PC-3 (cell line): ENCODE measurements around the gene ATP8A1. TPM values are rescaled to one million over a fixed set of nuclear protein-coding genes. Genes with fewer than 3 reads are reported as not detected.

Experiments
- ATAC-seq: fragments of 200-7000 bp; cut with Tn5 transposase; 2 replicates; pipeline ENCODE4 v1.9.1; 2020; ENCODE audit warnings: mild to moderate bottlenecking, moderate library complexity
- BruUV-seq: library from RNA; stranded (reverse); fragments of 400-500 nt; replicated peaks from 2 replicates; lab custom pipeline; 2021; lab: Mats Ljungman, UMichigan
- CTCF ChIA-PET: fragments of 300-600 bp; sonication (Branson Sonifier 250); formaldehyde crosslinking; loops from one replicate; lab custom pipeline; 2022; ENCODE audit warnings: antibody characterized with exemption; lab: Charles Lee
- POLR2A ChIA-PET: fragments of 300-600 bp; sonication (Branson Sonifier 250); formaldehyde crosslinking; loops from one replicate; lab custom pipeline; 2022; ENCODE audit warnings: antibody characterized with exemption; ENCODE audit not compliant: unreplicated experiment; lab: Charles Lee
- DNase-seq: peaks from one replicate; pipeline ENCODE4 v3.0.0-alpha.2; 2015
- H2AFZ ChIP-seq: fragments of 300-600 bp; sonication (generic); 2 replicates; pipeline ENCODE4 v1.6.0; 2016; ENCODE audit warnings: antibody characterized with exemption, low read length
- H3F3A ChIP-seq: fragments of 300-600 bp; sonication (generic); one replicate; pipeline ENCODE4 v1.6.0; 2017; ENCODE audit warnings: antibody characterized with exemption, low read length, control low read depth, mild to moderate bottlenecking; ENCODE audit not compliant: unreplicated experiment
- H3K27ac ChIP-seq: fragments of 300-600 bp; sonication (generic); 2 replicates; pipeline ENCODE4 v1.5.1; 2016; ENCODE audit warnings: mild to moderate bottlenecking, low read length
- H3K27me3 ChIP-seq: fragments of 300-600 bp; sonication (generic); 2 replicates; pipeline ENCODE4 v1.6.1; 2016; ENCODE audit warnings: low read length, mixed read lengths
- H3K36me3 ChIP-seq: fragments of 300-600 bp; sonication (generic); 2 replicates; pipeline ENCODE4 v1.6.1; 2016; ENCODE audit warnings: low read depth, mixed run types, low read length, mixed read lengths
- H3K4me1 ChIP-seq: fragments of 300-600 bp; sonication (generic); 2 replicates; pipeline ENCODE4 v1.5.1; 2016; ENCODE audit warnings: low read length; ENCODE audit not compliant: insufficient read depth
- H3K4me2 ChIP-seq: fragments of 300-600 bp; sonication (generic); 2 replicates; pipeline ENCODE4 v1.6.0; 2016; ENCODE audit warnings: low read length
- H3K4me3 ChIP-seq: fragments of 300-600 bp; sonication (generic); 2 replicates; pipeline ENCODE4 v1.5.1; 2016; ENCODE audit warnings: mild to moderate bottlenecking, low read length, mixed read lengths
- H3K79me2 ChIP-seq: fragments of 300-600 bp; sonication (generic); 2 replicates; pipeline ENCODE4 v1.6.1; 2017; ENCODE audit warnings: low read length, mixed read lengths
- H3K9ac ChIP-seq: fragments of 300-600 bp; sonication (generic); 2 replicates; pipeline ENCODE4 v1.6.0; 2016; ENCODE audit warnings: mild to moderate bottlenecking, low read length
- H3K9me2 ChIP-seq: fragments of 300-600 bp; sonication (generic); replicated peaks from 2 replicates; pipeline ENCODE4 v1.6.1; 2016; ENCODE audit warnings: mixed run types, low read length, mixed read lengths
- H3K9me3 ChIP-seq: fragments of 300-600 bp; sonication (generic); 2 replicates; pipeline ENCODE4 v1.6.1; 2016; ENCODE audit warnings: low read length, mixed read lengths
- H4K20me1 ChIP-seq: fragments of 300-600 bp; sonication (generic); 2 replicates; pipeline ENCODE4 v1.6.1; 2016; ENCODE audit warnings: low read length, mixed read lengths
- EZH2 ChIP-seq: fragments of 300-600 bp; sonication (generic); IDR thresholded peaks from one replicate; pipeline ENCODE4 v1.6.1; 2017; ENCODE audit warnings: antibody characterized with exemption, mild to moderate bottlenecking, low read length; ENCODE audit not compliant: unreplicated experiment
- EZH2phosphoT487 ChIP-seq: fragments of 300-600 bp; sonication (generic); IDR thresholded peaks from 2 replicates; pipeline ENCODE4 v1.6.1; 2018; ENCODE audit warnings: mild to moderate bottlenecking, antibody characterized with exemption, low read length, borderline replicate concordance
- intact Hi-C: fragments of 100-400 bp; cut with micrococcal nuclease; formaldehyde crosslinking; loops from 2 replicates; pipeline ENCODE4 v1.9.0; 2023
- total RNA-seq: library from RNA; depleted of rRNA; stranded (reverse); fragments of >200 nt; gene quantifications from 2 replicates; pipeline ENCODE4 v1.2.3, GENCODE V29; 2014
- TF ChIP-seq, protein P1 (sequence below): fragments of 300-600 bp; sonication (generic); conservative IDR thresholded peaks from 2 replicates; pipeline ENCODE4 v1.5.1; 2017; ENCODE audit warnings: antibody characterized with exemption, low read depth, mild to moderate bottlenecking, low read length

ATP8A1 gene
- total RNA-seq, 1 experiment from 2014 or later: 3.9 TPM

DNA sequence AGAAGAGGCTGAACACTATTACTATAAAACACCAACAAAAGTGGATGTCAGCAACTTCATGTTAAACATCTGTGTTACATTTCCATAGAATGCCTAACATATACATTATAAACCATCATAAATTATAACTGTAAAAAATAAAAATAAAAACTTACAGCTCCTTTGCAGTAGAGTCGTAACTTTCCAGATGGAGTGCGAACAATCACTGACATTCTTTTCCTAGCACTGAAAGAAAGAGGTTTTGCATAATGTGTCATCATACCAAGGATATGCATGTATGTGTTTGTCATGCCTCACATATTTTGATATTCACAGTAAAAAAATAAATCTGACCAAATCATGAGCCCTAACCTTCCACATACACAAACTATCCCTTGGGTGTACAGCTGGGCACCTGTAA is 113.1 kb downstream of the ATP8A1 start:
- Histone ChIP-seq H3K4me2 (no peak overlapping the region), H2AFZ (no peak overlapping the region), H3K27me3 (no peaks in the 10 kb centered on the region), H3K9me2 (no peaks in the 10 kb centered on the region), H3K79me2 (no peaks in the 10 kb centered on the region), H3K9ac (no peak overlapping the region), H3K4me3 (no peak overlapping the region), H3K27ac (no peak overlapping the region), H3K4me1 (no peaks in the 10 kb centered on the region), H3K9me3 (no peaks in the 10 kb centered on the region), H4K20me1 (no peaks in the 10 kb centered on the region), H3F3A (no peaks in the 10 kb centered on the region), H3K36me3 (no peaks in the 10 kb centered on the region)
- no TSS peak for BruUV-seq
- ChIA-PET CTCF (no interaction called here), POLR2A (no interaction called here)
- TF ChIP-seq EZH2 (no peak), EZH2phosphoT487 (no peak)
- TF ChIP-seq, protein P1, sequence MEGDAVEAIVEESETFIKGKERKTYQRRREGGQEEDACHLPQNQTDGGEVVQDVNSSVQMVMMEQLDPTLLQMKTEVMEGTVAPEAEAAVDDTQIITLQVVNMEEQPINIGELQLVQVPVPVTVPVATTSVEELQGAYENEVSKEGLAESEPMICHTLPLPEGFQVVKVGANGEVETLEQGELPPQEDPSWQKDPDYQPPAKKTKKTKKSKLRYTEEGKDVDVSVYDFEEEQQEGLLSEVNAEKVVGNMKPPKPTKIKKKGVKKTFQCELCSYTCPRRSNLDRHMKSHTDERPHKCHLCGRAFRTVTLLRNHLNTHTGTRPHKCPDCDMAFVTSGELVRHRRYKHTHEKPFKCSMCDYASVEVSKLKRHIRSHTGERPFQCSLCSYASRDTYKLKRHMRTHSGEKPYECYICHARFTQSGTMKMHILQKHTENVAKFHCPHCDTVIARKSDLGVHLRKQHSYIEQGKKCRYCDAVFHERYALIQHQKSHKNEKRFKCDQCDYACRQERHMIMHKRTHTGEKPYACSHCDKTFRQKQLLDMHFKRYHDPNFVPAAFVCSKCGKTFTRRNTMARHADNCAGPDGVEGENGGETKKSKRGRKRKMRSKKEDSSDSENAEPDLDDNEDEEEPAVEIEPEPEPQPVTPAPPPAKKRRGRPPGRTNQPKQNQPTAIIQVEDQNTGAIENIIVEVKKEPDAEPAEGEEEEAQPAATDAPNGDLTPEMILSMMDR: no peak
- no peak for ATAC-seq
- DNase-seq: no peak
- intact Hi-C loops: no loop called here

DNA sequence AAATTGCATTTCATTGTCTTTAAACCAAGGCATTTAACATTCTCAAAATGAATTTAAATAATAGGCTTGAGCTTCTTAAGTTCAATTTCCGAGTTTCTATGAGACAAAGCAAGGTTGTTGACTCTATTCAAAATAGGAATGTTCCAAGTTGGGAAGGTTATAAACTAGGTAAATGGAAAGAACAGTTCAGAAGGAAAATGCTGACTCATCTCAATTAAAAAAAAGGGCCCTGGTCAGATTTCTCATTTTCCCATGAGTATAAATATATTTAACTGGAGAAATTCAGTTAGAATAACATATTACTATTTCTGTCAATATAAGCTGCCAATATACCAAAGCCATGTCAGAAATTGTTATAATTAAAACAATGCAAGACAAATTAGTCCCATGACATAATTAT is 113.8 kb downstream of the ATP8A1 start:
- BruUV-seq: no TSS peak
- Histone ChIP-seq H3K27ac (no peak overlapping the region), H3K4me2 (no peak overlapping the region), H3K9me3 (no peaks in the 10 kb centered on the region), H2AFZ (no peak overlapping the region), H3K9me2 (no peaks in the 10 kb centered on the region), H3K79me2 (no peaks in the 10 kb centered on the region), H4K20me1 (no peaks in the 10 kb centered on the region), H3K27me3 (no peaks in the 10 kb centered on the region), H3K4me3 (no peak overlapping the region), H3K4me1 (no peaks in the 10 kb centered on the region), H3F3A (no peaks in the 10 kb centered on the region), H3K36me3 (no peaks in the 10 kb centered on the region), H3K9ac (no peak overlapping the region)
- ChIA-PET CTCF (no interaction called here), POLR2A (no interaction called here)
- DNase-seq: no peak
- TF ChIP-seq EZH2: no peak
- ATAC-seq: no peak
- intact Hi-C loops: no loop called here

DNA sequence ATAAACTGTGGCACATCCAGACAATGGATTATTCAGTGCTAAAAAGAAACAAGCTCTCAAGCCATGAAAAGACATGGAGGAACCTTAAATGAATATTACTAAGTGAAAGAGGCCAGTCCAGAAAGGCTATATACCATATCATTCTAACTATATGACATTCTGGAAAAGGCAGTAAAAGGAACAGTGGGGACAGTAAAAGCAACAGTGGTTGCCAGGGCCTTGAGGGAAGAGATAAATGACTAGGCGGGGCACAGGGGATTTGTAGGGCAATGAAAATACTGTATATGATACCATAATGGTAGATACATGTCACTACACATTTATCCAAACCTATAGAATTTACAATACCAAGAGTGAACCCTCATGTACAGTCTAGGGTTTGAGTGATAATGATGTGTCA is 115.3 kb downstream of the ATP8A1 start:
- H2AFZ ChIP-seq: no peak overlapping the region
- no peaks in the 10 kb centered on the region for H3K36me3 ChIP-seq
- no TSS peak for BruUV-seq
- no peaks in the 10 kb centered on the region for H3K9me2 ChIP-seq
- H3K79me2 ChIP-seq: no peaks in the 10 kb centered on the region
- intact Hi-C loops: no loop called here
- ATAC-seq (no peak), DNase-seq (no peak)
- ChIA-PET POLR2A (no interaction called here), CTCF (no interaction called here)
- H3K9me3 ChIP-seq: no peaks in the 10 kb centered on the region
- H3K4me3 ChIP-seq: no peak overlapping the region
- no peak overlapping the region for H3K9ac ChIP-seq
- no peaks in the 10 kb centered on the region for H3K4me1 ChIP-seq
- H3K27ac ChIP-seq: no peak overlapping the region
- H3K4me2 ChIP-seq: no peak overlapping the region
- H3K27me3 ChIP-seq: no peaks in the 10 kb centered on the region
- no peak for TF ChIP-seq EZH2
- TF ChIP-seq, protein P1: no peak
- TF ChIP-seq EZH2phosphoT487: no peak
- no peaks in the 10 kb centered on the region for H3F3A ChIP-seq
- no peaks in the 10 kb centered on the region for H4K20me1 ChIP-seq
